HepG2 (cell line): ENCODE results near the gene AKNA. TPM values are rescaled to one million over a fixed set of nuclear protein-coding genes. Genes with fewer than 3 reads are reported as not detected.

Experiments
- ATAC-seq: fragments of 200-7000 bp; cut with Tn5 transposase; 3 replicates; pipeline ENCODE4 v1.9.1; 2020; ENCODE audit warnings: mild to moderate bottlenecking, moderate library complexity
- BruUV-seq: library from RNA; stranded (reverse); fragments of 400-500 nt; replicated peaks from 2 replicates; lab custom pipeline; 2021; lab: Mats Ljungman, UMichigan
- CTCF ChIA-PET: fragments of 300-600 bp; formaldehyde crosslinking; extraction: SDS; loops from one replicate; lab custom pipeline; 2021; ENCODE audit warnings: low total read pairs, inconsistent platforms, low intra/inter-chr PET ratio; lab: Yijun Ruan, JAX
- POLR2A ChIA-PET: fragments of 350-600 bp; sonication (Branson Sonifier 250); formaldehyde crosslinking; loops from one replicate; lab custom pipeline; 2020; ENCODE audit warnings: antibody characterized with exemption, inconsistent platforms; lab: Yijun Ruan, JAX
- DNase-seq: peaks from one replicate; pipeline ENCODE4 v3.0.0-alpha.2; 2015; ENCODE audit warnings: low spot score
- FAIRE-seq: peaks from 3 replicates; lab custom pipeline; 2011; peaks lifted over from hg19 to GRCh38; lab: Jason Lieb, UNC
- H2AFZ ChIP-seq: one replicate; pipeline ENCODE4 v1.6.1; 2011; ENCODE audit warnings: low read length, inconsistent platforms
- H3K27ac ChIP-seq: fragments of 300-600 bp; 3 replicates; pipeline ENCODE4 v1.8.0; 2011; ENCODE audit warnings: mixed run types, mild to moderate bottlenecking, mixed read lengths, low read length, inconsistent platforms; ENCODE audit not compliant: insufficient read depth; ENCODE audit errors: extremely low read length
- H3K27me3 ChIP-seq, 2 experiments: fragments of 200-600 bp in 1 of 2; 2 replicates in 1 of 2; 3 replicates in 1 of 2; pipeline versions ENCODE4 v1.6.0 to v1.8.0; 2011; ENCODE audit warnings: low read length in 2 of 2, mild to moderate bottlenecking in 2 of 2, moderate library complexity in 2 of 2, inconsistent platforms in 1 of 2; ENCODE audit not compliant: insufficient read depth in 2 of 2, control insufficient read depth in 1 of 2
- H3K36me3 ChIP-seq, 2 experiments: fragments of 200-600 bp in 1 of 2; replicated peaks in 1 of 2; 2 replicates in 1 of 2; 3 replicates in 1 of 2; pipeline versions ENCODE4 v1.5.1 to v1.8.0; 2011; ENCODE audit warnings: low read length in 2 of 2, inconsistent platforms in 1 of 2; ENCODE audit not compliant: insufficient read depth in 2 of 2, control insufficient read depth in 1 of 2
- H3K4me1 ChIP-seq: 2 replicates; pipeline ENCODE4 v1.5.1; 2012; ENCODE audit warnings: low read length, inconsistent platforms; ENCODE audit not compliant: insufficient read depth
- H3K4me2 ChIP-seq: 2 replicates; pipeline ENCODE4 v1.6.0; 2011; ENCODE audit warnings: low read depth, low read length, inconsistent platforms
- H3K4me3 ChIP-seq, 3 experiments: fragments of 200-600 bp in 1 of 3; sonication (generic), shearing (Covaris generic) in 1 of 3; replicated peaks in 1 of 3; 2 replicates each; pipeline ENCODE4 v1.5.1; 2011 to 2016; ENCODE audit warnings: low read length in 3 of 3, inconsistent platforms in 2 of 3, low read depth in 2 of 3, mild to moderate bottlenecking in 2 of 3, control low read depth in 1 of 3, mixed read lengths in 1 of 3; ENCODE audit not compliant: insufficient read depth in 1 of 3
- H3K79me2 ChIP-seq: one replicate; pipeline ENCODE4 v1.6.1; 2011; ENCODE audit warnings: low read length, inconsistent platforms; ENCODE audit not compliant: insufficient read depth
- H3K9ac ChIP-seq: 2 replicates; pipeline ENCODE4 v1.6.0; 2011; ENCODE audit warnings: mild to moderate bottlenecking, low read depth, low read length, inconsistent platforms; ENCODE audit not compliant: insufficient read depth
- H3K9me3 ChIP-seq: 2 replicates; pipeline ENCODE4 v1.5.1; 2012; ENCODE audit warnings: mild to moderate bottlenecking, low read length
- H4K20me1 ChIP-seq: 2 replicates; pipeline ENCODE4 v1.6.0; 2011; ENCODE audit warnings: inconsistent platforms, mild to moderate bottlenecking, low read length, moderate library complexity; ENCODE audit not compliant: insufficient read depth
- HNRNPK ChIP-seq: fragments of 200-400 bp; formaldehyde crosslinking; IDR thresholded peaks from 2 replicates; pipeline ENCODE4 v1.6.1; 2018; ENCODE audit warnings: low read length, low read depth, moderate library complexity, mild to moderate bottlenecking; ENCODE audit not compliant: poor library complexity, severe bottlenecking
- JUN ChIP-seq: sonication (generic); formaldehyde crosslinking; IDR thresholded peaks from 2 replicates; pipeline ENCODE4 v1.4.0; 2020; ENCODE audit warnings: mild to moderate bottlenecking, missing genetic modification reagents
- KDM6A ChIP-seq: IDR thresholded peaks from 2 replicates; pipeline ENCODE4 v1.6.1; 2016; ENCODE audit warnings: low read depth
- PCBP2 ChIP-seq: fragments of 200-400 bp; formaldehyde crosslinking; optimal IDR thresholded peaks from 2 replicates; pipeline ENCODE3; 2018; ENCODE audit warnings: low read length, low read depth; ENCODE audit not compliant: poor library complexity, severe bottlenecking
- THAP11 ChIP-seq: IDR thresholded peaks from 2 replicates; pipeline ENCODE4 v1.6.1; 2016; ENCODE audit warnings: missing biosample characterization, missing genetic modification reagents
- ZFP36L1 ChIP-seq: sonication (generic); formaldehyde crosslinking; IDR thresholded peaks from 2 replicates; pipeline ENCODE4 v1.8.0; 2022; ENCODE audit warnings: mild to moderate bottlenecking, missing genetic modification reagents, moderate library complexity
- ZNF20 ChIP-seq: sonication (generic); formaldehyde crosslinking; IDR thresholded peaks from 2 replicates; pipeline ENCODE4 v1.4.0; 2020; ENCODE audit warnings: mild to moderate bottlenecking, moderate library complexity, missing genetic modification reagents
- ZNF567 ChIP-seq: sonication (generic); formaldehyde crosslinking; IDR thresholded peaks from 2 replicates; pipeline ENCODE4 v1.8.1; 2023; ENCODE audit warnings: mild to moderate bottlenecking, missing genetic modification reagents, borderline replicate concordance
- WGBS: methylation state at CpG from one replicate; pipeline ENCODE4 v1.1.6; 2017; ENCODE audit warnings: low lambda C conversion rate; 5-methylcytosine and 5-hydroxymethylcytosine counted together
- in situ Hi-C: cut with HindIII; loops from 2 replicates; pipeline ENCODE4 v1.10.0; 2017; ENCODE audit warnings: low pct_unique_long_range_greater_than_20kb; ENCODE audit not compliant: extremely low pct_ligation_motif_present
- intact Hi-C: fragments of 100-400 bp; cut with micrococcal nuclease; formaldehyde crosslinking; loops from one replicate; pipeline ENCODE4 v1.10.0; 2022; ENCODE audit not compliant: unreplicated experiment
- polyA plus RNA-seq, 8 experiments: library from polyadenylated mRNA; depleted of rRNA in 3 of 8; stranded (reverse) in 7 of 8; unstranded in 1 of 8; fragments of >200 nt; fragmentation: Illumina TruSeq in 4 of 8; extraction: Trizol in 4 of 8; gene quantifications; 2 replicates each; pipeline versions ENCODE4 v1.2.1 to v1.2.3, GENCODE V29; 2011 to 2016; ENCODE audit warnings: low read depth in 4 of 8, missing spikeins in 1 of 8, mixed read lengths in 1 of 8; ENCODE audit not compliant: insufficient read depth in 1 of 8
- total RNA-seq, 5 experiments: library from RNA; depleted of rRNA; stranded (reverse); fragments of >200 nt; fragmentation: Illumina TruSeq; extraction: Trizol; gene quantifications; 2 replicates each; pipeline ENCODE4 v1.2.3, GENCODE V29; 2016; ENCODE audit warnings: low read depth in 1 of 5
- TF ChIP-seq, protein P1 (sequence below): sonication (generic); formaldehyde crosslinking; IDR thresholded peaks from 2 replicates; pipeline ENCODE4 v1.4.0; 2020; ENCODE audit warnings: missing genetic modification reagents
- TF ChIP-seq, protein P2 (sequence below): sonication (generic); formaldehyde crosslinking; IDR thresholded peaks from 2 replicates; pipeline ENCODE4 v1.8.1; 2023; ENCODE audit warnings: mild to moderate bottlenecking, moderate library complexity, missing genetic modification reagents

Gene AKNA
- total and polyA plus RNA-seq, 2 of the 13 experiments (the other 11 are each of a cell fraction or from before 2014, with no cell fraction given): 3.0 to 3.1 TPM

DNA sequence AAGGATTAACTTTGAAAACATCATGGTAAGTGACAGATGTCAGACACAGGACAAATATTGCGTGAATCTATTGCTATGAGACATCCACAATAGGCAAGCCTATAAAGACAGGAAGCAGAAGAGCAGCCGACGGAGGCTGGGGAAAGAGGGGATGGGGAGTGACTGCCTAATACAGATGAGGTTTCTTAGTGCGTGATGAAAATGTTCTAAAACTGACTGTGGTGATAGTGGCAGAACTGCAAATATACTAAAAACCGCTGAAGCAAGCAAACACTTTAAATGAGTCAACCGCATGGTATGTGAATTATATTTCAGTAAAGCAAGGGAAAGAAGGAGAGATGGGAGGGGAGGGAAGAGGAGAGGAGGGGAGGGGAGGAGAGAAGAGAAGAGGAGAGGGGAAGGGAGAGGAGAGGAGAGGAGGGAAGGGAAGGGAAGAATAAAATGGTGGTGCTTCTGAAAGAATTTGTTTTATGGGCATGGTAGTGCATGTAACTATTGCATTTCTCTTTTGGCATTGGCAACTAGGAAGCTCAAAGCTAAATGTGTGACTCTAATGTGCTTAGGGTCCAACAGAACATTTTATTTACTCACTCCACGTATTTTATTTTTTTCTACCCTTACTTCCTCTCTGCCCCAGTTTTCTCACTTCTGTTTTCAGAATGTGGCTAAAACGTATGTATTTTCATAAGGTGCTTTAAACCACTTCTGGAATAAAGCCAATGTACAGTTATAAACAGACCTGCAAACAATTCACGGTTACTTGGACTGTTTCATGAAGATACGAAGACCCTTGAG, 21.3 kb downstream of the AKNA start:
- FAIRE-seq: no peak
- intact Hi-C loops: no loop called here
- Histone ChIP-seq H3K79me2 (no peaks in the 10 kb centered on the region), H3K9ac (no peak overlapping the region), H3K4me3 (no peak overlapping the region), H2AFZ (no peak overlapping the region), H3K36me3 (peaks cover 0 to 20% of the 10 kb centered on the region in 2 experiments; a peak in 3 of 5 replicates), H4K20me1 (no peaks in the 10 kb centered on the region), H3K4me2 (no peak overlapping the region), H3K27me3 (no peaks in the 10 kb centered on the region), H3K9me3 (no peaks in the 10 kb centered on the region), H3K27ac (no peak overlapping the region), H3K4me1 (peaks cover 14% of the 10 kb centered on the region)
- no peak for DNase-seq
- no peak for ATAC-seq
- 86% methylated on average over 10 of the region's 10 CpGs for WGBS
- CTCF ChIA-PET: no interaction called here
- POLR2A ChIA-PET: no interaction called here
- in situ Hi-C loops: no loop called here
- BruUV-seq: no TSS peak
- TF ChIP-seq HNRNPK (peak; percentile 93), ZNF567 (CRISPR knock-in tag) (no peak), KDM6A (CRISPR knock-in tag) (no peak), THAP11 (no peak), JUN (CRISPR knock-in tag) (no peak)

DNA sequence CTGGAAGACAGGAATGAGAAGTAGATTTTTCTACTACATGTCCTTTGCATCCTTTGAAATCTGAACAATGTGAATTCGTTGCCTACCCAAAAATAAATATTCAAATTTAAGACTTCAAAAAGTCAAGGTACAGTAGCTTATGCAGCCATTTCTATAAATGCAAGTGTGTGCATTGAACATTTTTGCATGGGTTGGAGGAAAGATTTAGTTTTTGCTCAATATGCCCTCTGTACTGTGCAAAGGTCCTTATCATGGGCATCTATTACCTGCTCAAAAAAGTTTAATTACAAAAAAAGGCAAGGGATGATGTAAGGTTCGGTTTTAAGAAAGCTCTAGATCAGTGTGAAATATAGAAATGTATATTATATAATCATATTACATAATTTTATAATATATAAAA, 22.6 kb downstream of the AKNA start:
- ATAC-seq: no peak
- BruUV-seq: no TSS peak

More for the DNA sequence above, 22.6 kb downstream of the AKNA start:
- Histone ChIP-seq H3K9me3 (no peaks in the 10 kb centered on the region), H3K36me3 (peaks cover 0 to 30% of the 10 kb centered on the region in 2 experiments; a peak in 3 of 5 replicates), H2AFZ (no peak overlapping the region), H3K4me2 (no peak overlapping the region), H3K79me2 (no peaks in the 10 kb centered on the region), H3K27me3 (no peaks in the 10 kb centered on the region), H4K20me1 (no peaks in the 10 kb centered on the region), H3K4me1 (peaks cover 14% of the 10 kb centered on the region), H3K4me3 (no peak overlapping the region), H3K27ac (no peak overlapping the region), H3K9ac (no peak overlapping the region)
- FAIRE-seq (no peak), DNase-seq (no peak)
- ChIA-PET CTCF (no interaction called here), POLR2A (no interaction called here)
- intact Hi-C loops (no loop called here), in situ Hi-C loops (no loop called here)
- TF ChIP-seq ZFP36L1 (no peak), PCBP2 (no peak), ZNF20 (CRISPR knock-in tag) (no peak)
- TF ChIP-seq, protein P1, sequence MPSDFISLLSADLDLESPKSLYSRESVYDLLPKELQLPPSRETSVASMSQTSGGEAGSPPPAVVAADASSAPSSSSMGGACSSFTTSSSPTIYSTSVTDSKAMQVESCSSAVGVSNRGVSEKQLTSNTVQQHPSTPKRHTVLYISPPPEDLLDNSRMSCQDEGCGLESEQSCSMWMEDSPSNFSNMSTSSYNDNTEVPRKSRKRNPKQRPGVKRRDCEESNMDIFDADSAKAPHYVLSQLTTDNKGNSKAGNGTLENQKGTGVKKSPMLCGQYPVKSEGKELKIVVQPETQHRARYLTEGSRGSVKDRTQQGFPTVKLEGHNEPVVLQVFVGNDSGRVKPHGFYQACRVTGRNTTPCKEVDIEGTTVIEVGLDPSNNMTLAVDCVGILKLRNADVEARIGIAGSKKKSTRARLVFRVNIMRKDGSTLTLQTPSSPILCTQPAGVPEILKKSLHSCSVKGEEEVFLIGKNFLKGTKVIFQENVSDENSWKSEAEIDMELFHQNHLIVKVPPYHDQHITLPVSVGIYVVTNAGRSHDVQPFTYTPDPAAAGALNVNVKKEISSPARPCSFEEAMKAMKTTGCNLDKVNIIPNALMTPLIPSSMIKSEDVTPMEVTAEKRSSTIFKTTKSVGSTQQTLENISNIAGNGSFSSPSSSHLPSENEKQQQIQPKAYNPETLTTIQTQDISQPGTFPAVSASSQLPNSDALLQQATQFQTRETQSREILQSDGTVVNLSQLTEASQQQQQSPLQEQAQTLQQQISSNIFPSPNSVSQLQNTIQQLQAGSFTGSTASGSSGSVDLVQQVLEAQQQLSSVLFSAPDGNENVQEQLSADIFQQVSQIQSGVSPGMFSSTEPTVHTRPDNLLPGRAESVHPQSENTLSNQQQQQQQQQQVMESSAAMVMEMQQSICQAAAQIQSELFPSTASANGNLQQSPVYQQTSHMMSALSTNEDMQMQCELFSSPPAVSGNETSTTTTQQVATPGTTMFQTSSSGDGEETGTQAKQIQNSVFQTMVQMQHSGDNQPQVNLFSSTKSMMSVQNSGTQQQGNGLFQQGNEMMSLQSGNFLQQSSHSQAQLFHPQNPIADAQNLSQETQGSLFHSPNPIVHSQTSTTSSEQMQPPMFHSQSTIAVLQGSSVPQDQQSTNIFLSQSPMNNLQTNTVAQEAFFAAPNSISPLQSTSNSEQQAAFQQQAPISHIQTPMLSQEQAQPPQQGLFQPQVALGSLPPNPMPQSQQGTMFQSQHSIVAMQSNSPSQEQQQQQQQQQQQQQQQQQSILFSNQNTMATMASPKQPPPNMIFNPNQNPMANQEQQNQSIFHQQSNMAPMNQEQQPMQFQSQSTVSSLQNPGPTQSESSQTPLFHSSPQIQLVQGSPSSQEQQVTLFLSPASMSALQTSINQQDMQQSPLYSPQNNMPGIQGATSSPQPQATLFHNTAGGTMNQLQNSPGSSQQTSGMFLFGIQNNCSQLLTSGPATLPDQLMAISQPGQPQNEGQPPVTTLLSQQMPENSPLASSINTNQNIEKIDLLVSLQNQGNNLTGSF (CRISPR knock-in tag): no peak
- TF ChIP-seq, protein P2, sequence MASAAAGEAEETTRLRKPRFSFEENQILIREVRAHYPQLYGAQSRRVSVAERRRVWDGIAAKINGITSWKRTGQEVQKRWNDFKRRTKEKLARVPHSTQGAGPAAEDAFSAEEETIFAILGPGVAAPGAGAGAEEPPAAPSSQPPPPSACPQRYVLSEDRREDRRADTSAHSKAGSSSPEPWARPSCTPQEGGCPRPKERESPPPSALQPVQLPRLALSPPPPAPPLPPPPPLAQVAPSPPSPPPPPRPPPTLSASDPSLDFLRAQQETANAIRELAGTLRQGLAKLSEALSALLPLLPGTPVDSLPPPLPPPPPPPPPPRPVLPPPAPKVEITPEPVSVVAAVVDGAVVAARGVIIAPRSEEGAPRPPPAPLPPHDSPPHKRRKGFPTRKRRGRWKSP (CRISPR knock-in tag): no peak
- 91% methylated on average over 2 of the region's 2 CpGs for WGBS
